GM20000 (cell line): ENCODE data around the gene TNFAIP8.

Experiments used
- DNase-seq: peaks from one replicate; pipeline ENCODE4 v3.0.0; 2012; ENCODE audit warnings: low spot score
- CTCF ChIP-seq: IDR thresholded peaks from 2 replicates; pipeline ENCODE4 v1.5.1; 2012; ENCODE audit warnings: mild to moderate bottlenecking, control low read depth; ENCODE audit errors: extremely low read depth, missing control alignments

The TNFAIP8 gene

GRCh38 chr5:119368238-119368630, 12.4 kb downstream of the TNFAIP8 start:
- no peak for TF ChIP-seq CTCF
- DNase-seq: no peak

GRCh38 chr5:119370486-119370885, 14.7 kb downstream of the TNFAIP8 start:
- DNase-seq: no peak
- TF ChIP-seq CTCF: no peak

GRCh38 chr5:119371146-119371545, 15.3 kb downstream of the TNFAIP8 start:
- TF ChIP-seq CTCF: no peak
- DNase-seq: no peak

GRCh38 chr5:119373449-119373858, 17.6 kb downstream of the TNFAIP8 start:
- TF ChIP-seq CTCF: no peak
- no peak for DNase-seq

GRCh38 chr5:119374901-119375300, 19.1 kb downstream of the TNFAIP8 start:
- no peak for TF ChIP-seq CTCF
- DNase-seq: no peak

- TF ChIP-seq CTCF: no peak
Observed at GRCh38 chr5:119377066-119377465, 21.2 kb downstream of the TNFAIP8 start.

GRCh38 chr5:119378075-119378700, 22.4 kb downstream of the TNFAIP8 start:
- no peak for TF ChIP-seq CTCF
- DNase-seq: no peak

More at GRCh38 chr5:119377066-119377465, 21.2 kb downstream of the TNFAIP8 start:
- DNase-seq: no peak
